Astrocyte of the cerebellum (primary cell): ENCODE measurements around the gene GTF3C1.

Experiments used
- DNase-seq: peaks from one replicate; pipeline ENCODE4 v3.0.0-alpha.2; 2011; ENCODE audit warnings: low read depth
- H3K4me3 ChIP-seq: 2 replicates; pipeline ENCODE4 v1.5.1; 2011; ENCODE audit warnings: mild to moderate bottlenecking, low read depth, low read length, moderate library complexity
- in situ Hi-C: cut with HindIII; loops from 2 replicates; pipeline ENCODE4 v1.10.0; 2017; ENCODE audit warnings: low sequenced_read_pairs
- TF ChIP-seq, protein P1 (sequence below): IDR thresholded peaks from 2 replicates; pipeline ENCODE4 v1.5.1; 2012; ENCODE audit warnings: low read length, low read depth, moderate library complexity, mild to moderate bottlenecking; ENCODE audit errors: missing control alignments

Gene GTF3C1

DNA sequence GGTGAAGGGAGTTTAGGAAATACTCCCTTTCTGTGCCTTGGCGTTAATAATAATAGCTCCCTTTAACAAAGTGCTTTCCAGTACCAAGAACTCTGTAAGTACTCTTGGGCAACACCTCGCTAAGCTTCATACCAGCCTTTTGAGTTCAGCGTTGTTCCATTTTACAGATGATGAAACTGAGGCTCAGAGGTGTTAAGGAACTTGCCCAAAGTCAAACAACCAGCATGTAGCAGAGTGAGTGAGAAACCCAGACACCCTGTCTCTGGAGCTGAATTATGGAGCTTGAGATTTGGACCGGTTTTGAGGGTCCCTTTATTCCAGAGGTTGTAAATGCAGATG is 838 bp upstream of the GTF3C1 start:
- TF ChIP-seq, protein P1, sequence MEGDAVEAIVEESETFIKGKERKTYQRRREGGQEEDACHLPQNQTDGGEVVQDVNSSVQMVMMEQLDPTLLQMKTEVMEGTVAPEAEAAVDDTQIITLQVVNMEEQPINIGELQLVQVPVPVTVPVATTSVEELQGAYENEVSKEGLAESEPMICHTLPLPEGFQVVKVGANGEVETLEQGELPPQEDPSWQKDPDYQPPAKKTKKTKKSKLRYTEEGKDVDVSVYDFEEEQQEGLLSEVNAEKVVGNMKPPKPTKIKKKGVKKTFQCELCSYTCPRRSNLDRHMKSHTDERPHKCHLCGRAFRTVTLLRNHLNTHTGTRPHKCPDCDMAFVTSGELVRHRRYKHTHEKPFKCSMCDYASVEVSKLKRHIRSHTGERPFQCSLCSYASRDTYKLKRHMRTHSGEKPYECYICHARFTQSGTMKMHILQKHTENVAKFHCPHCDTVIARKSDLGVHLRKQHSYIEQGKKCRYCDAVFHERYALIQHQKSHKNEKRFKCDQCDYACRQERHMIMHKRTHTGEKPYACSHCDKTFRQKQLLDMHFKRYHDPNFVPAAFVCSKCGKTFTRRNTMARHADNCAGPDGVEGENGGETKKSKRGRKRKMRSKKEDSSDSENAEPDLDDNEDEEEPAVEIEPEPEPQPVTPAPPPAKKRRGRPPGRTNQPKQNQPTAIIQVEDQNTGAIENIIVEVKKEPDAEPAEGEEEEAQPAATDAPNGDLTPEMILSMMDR = no peak
- no peak for DNase-seq
- in situ Hi-C loops = no loop called here
- H3K4me3 ChIP-seq = peak overlapping the region; percentile 100

DNA sequence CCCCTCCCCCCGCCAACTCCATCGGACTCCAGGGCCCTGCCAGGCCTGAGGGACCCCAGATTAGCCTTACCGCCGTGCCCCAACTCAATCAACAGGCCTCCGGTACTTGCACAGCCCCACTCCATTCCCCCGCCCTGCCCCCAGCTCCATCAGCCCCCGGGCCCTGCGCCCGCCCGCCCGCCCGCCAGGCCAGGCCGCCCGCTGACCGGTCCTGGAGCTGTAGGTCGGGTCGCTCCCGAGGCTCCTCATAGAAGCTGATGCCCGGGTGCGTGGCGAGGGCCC is 308 bp downstream of the GTF3C1 start:
- TF ChIP-seq, protein P1 = no peak
- DNase-seq = no peak
- H3K4me3 ChIP-seq = peak overlapping the region; percentile 100
- in situ Hi-C loops = no loop called here

DNA sequence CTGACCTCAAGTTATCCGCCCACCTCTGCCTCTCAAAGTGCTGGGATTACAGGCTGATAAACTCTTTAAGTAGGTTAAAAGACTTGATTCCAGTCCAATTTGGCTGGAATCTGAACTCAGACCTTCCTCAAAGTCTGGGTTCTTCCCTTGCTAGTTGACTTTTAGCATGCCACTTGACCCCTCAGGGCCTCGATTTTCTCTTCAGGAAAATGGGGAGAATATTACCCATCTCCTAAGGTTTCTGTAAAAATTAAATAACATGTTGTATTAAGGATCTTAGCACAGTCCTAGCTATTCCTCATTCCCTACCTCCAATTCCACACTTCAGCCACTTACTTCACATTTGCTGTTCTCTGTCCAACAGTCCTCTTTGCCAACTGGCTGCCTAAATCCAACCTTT is 1.9 kb downstream of the GTF3C1 start:
- DNase-seq = no peak
- in situ Hi-C loops = no loop called here
- H3K4me3 ChIP-seq = no peak overlapping the region
- TF ChIP-seq, protein P1 = no peak

DNA sequence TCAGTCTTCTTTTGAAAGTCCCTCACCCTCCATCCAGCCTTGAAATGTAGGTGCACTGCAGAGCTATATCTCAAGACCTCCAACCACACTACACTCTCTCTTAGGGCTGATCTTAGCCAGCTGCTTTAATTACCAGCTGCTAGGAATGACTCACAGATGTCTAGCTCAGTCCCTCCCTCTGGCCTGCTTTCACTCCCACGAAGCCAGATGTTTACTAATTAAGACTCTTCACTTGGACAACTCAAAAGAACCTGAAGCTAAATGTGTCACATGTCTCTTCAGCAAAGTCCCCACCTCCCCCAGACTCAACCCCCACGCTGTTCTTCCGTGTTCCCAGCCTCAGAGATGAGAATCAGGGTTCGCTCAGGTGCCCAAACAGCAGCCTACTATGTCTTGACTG is 2.6 kb downstream of the GTF3C1 start:
- DNase-seq = peak; percentile 28
- in situ Hi-C loops = no loop called here
- H3K4me3 ChIP-seq = no peak overlapping the region

DNA sequence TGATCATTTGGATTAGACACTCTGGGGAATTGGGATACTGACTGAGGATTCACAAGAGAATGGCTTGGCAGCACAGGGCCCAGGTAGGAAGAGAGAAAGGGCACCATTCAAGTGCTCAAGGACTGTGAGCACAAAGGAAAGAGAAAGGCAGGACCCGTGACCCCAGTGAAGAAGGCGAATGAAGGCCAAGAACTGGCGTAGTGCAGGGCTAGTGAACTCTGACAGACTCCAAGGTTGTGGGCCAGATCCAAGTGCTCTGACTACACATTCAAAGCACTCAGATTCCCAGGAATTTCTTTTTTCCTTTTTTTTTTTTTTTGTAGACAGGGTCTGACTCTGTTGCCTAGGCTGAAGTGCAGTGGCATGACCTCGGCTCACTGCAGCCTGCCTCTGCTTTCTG is 5.0 kb downstream of the GTF3C1 start:
- in situ Hi-C loops = no loop called here
- TF ChIP-seq, protein P1 = no peak
- no peak for DNase-seq
- no peak overlapping the region for H3K4me3 ChIP-seq

More for the DNA sequence above, 2.6 kb downstream of the GTF3C1 start:
- TF ChIP-seq, protein P1 = no peak

DNA sequence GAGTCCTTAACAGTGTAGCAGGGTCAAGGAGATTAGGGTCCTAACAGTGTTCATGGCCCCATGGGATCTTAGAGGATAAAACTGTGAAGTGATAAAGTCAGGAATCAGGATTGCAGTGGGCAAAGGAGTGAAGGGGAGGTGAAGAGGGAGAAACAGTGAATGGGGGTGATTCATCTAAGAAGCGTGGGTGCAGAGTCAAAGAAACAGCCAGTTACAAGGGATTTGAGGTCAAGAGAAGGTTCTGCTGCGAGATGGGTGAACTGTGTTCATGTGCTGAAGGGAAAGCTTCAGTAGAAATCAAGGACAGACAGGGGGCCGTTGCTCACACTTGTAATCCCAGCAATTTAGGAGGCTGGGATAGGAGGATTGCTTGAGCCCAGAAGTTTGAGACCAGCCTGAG is 5.9 kb downstream of the GTF3C1 start:
- H3K4me3 ChIP-seq = no peak overlapping the region
- TF ChIP-seq, protein P1 = no peak
- in situ Hi-C loops = no loop called here
- DNase-seq = no peak

DNA sequence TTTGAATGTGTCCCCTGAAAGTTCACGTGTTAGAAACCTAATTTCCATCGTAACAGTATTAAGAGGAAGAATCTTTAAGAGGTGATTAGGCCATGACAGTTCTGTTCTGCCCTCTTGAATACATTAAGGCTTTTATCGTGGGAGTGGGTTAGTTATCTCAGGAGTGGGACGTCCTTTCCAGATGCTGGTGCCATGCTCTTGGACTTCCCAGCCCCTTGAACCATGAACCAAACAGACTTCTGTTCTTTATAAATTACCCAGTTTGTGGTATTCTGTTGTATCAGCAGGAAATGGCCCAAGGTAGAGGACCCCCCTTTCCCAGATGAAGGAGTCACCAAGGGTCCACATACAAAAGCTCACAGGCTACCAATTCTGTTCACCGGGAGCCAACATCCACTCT is 10.1 kb downstream of the GTF3C1 start:
- in situ Hi-C loops = no loop called here
- TF ChIP-seq, protein P1 = no peak
- no peak overlapping the region for H3K4me3 ChIP-seq
- no peak for DNase-seq
